Measurements from ENCODE around the gene POLE.

DNA sequence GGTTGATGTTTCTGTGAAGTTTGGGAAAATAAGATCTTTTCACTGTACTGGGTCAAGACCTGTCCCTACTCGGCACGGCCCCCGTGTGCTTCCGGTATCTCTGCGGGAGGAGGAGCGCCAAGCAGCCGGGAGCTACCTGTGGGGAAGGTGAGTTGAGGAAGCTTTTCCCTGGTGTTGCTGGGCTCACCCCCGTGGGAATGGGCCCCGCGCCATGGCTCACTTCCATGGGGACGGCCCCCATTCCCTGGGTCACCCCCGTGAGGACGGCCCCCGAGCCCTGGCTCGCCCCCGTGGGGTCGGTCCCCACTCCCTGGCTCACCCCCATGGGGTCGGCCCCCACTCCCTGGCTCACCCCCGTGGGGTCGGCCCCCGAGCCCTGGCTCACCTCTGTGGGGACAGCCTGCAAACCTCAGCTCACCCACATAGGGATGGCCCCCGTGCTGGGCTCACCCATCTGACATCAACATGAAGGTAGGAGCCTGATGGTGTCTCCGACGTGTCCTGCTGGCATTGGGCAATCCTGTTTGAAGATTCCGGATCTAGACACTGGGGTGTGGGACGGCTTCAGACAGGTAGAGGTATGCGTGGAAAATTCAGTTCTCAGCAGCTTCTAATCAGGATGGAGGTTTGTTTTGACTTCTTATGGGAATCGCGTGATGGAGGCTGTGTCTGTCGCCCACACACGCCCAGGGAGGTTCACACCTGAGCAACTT lies 85.8 kb downstream of the POLE start:
- TF ChIP-seq, protein P1, sequence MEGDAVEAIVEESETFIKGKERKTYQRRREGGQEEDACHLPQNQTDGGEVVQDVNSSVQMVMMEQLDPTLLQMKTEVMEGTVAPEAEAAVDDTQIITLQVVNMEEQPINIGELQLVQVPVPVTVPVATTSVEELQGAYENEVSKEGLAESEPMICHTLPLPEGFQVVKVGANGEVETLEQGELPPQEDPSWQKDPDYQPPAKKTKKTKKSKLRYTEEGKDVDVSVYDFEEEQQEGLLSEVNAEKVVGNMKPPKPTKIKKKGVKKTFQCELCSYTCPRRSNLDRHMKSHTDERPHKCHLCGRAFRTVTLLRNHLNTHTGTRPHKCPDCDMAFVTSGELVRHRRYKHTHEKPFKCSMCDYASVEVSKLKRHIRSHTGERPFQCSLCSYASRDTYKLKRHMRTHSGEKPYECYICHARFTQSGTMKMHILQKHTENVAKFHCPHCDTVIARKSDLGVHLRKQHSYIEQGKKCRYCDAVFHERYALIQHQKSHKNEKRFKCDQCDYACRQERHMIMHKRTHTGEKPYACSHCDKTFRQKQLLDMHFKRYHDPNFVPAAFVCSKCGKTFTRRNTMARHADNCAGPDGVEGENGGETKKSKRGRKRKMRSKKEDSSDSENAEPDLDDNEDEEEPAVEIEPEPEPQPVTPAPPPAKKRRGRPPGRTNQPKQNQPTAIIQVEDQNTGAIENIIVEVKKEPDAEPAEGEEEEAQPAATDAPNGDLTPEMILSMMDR (conservative IDR thresholded peaks at IDR 0.05 in 1 of 2, IDR thresholded peaks at IDR 0.05 in 1 of 2; ENCODE audit: low read depth in 1 of 2, low read length in 2 of 2): no peak
- TF ChIP-seq EZH2 (IDR thresholded peaks at IDR 0.05; ENCODE audit: low read length, missing control alignments): no peak

Data from fibroblast of lung (primary cell).